HG02588 (cell line): ENCODE data around the gene PKN2.
"Not testable (repeated sequence)": the region's sequence is repeated elsewhere in the genome, so short reads cannot be mapped to it uniquely, and the experiment has no call there.

ENCODE experiments used
- ATAC-seq: cut with Tn5 transposase; IDR thresholded peaks from one replicate; pipeline ENCODE4 v1.9.1; 2021; ENCODE audit warnings: mild to moderate bottlenecking, moderate library complexity; ENCODE audit not compliant: unreplicated experiment

Gene PKN2

DNA sequence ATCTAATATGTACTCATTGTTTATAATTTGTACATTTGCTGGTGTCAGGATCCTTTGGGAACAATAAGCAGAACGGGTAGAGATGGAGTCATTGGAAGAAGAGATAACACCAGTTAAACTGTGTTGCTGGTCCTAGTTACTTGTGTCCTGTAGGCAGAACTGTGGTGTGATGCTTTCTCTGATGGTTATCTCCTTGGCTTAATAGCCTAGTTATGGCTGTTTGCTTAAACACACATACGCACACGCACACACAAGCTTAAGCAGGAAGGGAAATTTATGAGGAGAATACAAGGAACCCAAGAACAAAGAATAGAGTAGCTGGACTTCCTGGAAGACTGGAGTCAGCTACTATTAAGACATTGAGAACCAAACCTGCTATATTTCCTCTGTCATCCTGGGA lies 5.7 kb upstream of the PKN2 start:
- no peak for ATAC-seq

GRCh38 chr1:88680471-88680870 lies 3.6 kb upstream of the PKN2 start:
- ATAC-seq = no peak

DNA sequence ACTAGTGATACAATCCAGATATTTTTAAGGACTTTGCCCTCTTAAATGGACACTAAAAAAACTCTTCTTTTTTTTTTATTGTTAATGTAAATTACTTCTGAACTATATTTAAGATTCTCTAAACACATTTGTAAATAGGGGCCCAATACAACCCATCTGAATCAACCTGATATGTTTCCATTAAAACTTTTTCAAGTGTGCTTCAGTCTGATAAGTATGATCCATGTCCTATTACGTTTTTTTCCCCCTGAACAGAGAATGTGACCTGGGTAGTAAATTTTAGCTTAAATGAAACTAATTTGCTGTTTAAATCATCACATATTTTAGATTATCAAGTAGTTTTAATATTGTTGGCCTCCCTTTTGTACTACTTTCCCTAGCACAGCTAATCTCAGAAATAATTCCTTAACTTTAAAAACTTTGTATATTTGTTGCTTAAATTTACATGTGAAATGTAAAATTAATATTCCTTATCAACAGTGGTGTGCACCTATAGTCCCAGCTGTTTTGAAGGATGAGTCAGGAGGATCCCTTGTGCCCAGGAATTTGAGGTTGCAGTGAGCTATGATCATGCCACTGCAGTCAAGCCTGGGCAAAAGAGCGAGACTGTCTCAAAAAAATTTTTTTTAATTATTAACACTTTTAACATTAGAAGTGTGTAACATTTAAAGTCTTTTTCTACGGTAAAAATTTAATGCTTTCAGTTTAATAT lies 3.0 kb upstream of the PKN2 start:
- no peak for ATAC-seq

- ATAC-seq = peak; percentile 35
These were observed 597 bp downstream of the PKN2 start for GRCh38 chr1:88684482-88685258.

DNA sequence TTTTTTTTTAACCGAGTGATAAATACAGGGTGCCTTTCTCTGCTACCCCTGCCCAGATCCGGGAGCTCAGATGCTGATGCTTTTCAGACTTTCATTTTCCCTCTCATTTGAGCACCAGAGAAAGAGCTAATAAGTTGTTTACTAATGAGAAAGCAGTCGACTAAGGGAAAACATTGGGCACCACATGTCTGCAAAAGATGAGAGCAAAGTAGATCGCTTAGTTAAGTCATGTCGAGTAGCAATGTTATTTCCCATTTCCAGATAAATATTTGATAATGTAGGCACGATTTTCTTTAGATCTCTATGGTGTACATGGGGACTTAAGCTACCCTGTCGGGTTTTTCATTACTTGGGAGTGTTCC lies 1.2 kb downstream of the PKN2 start:
- no peak for ATAC-seq

GRCh38 chr1:88691540-88691939 lies 7.5 kb downstream of the PKN2 start:
- no peak for ATAC-seq

GRCh38 chr1:88695781-88696180 lies 11.7 kb downstream of the PKN2 start:
- no peak for ATAC-seq

DNA sequence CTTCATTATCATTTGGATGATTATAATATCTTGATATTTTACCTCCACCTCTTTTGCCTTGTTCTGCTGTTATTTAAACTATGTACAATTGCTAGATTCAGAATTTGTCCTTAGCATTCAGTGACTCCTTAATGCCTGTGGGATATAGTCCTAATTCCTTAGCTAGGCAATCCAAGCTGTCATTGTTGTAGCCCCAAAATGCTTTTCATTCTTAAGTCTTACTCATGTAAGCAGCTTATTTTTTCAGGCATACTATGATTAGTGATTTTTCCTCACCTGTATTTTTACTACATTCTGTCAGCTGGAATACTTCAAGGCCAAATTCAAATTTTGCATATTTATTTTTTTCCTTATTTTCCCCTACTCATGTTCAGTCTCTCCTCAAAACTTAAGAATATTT lies 13.4 kb downstream of the PKN2 start:
- no peak for ATAC-seq

- ATAC-seq = no peak
These were observed 14.1 kb downstream of the PKN2 start for GRCh38 chr1:88698140-88698539.

DNA sequence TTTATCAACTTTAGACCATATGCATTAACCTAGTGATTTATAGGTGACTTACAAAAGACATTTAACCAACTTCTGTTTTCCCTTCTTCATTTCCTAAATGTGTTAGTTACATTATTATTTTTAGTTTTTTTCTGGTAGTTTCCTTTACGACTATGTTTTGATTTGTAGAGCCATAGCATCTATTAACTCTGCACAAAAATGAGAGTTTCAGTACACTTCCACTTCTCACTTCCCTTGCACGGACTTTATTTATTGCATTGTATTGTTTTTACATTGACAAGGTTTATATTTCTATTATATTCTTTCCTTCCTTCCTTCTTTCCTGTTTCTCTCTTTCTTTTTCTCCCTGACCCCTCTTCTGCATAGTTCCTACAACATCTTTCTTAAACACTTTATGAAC lies 14.7 kb downstream of the PKN2 start:
- no peak for ATAC-seq

GRCh38 chr1:88700425-88701013 lies 16.4 kb downstream of the PKN2 start:
- no peak for ATAC-seq

DNA sequence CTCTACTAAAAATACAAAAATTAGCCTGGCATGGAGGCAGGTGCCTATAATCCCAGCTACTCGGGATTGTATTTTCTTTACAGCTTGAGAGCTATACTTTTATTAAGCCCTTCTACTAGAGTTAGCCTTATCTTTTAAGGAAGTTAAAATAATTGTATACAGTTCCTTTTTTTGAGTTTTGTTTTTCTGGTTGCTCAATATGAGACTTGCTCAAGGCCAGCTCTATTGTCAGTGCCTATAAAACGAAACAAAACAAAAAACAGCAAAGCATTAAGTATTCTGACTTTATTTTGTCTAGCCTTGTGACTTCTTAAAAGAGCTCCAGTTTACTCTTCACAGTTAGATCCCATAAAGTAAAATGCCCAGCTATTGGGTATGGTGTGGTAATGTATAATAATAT lies 17.2 kb downstream of the PKN2 start:
- ATAC-seq = peak; percentile 88

- not testable (repeated sequence) for ATAC-seq
These were observed 17.7 kb downstream of the PKN2 start for GRCh38 chr1:88701793-88702192.

DNA sequence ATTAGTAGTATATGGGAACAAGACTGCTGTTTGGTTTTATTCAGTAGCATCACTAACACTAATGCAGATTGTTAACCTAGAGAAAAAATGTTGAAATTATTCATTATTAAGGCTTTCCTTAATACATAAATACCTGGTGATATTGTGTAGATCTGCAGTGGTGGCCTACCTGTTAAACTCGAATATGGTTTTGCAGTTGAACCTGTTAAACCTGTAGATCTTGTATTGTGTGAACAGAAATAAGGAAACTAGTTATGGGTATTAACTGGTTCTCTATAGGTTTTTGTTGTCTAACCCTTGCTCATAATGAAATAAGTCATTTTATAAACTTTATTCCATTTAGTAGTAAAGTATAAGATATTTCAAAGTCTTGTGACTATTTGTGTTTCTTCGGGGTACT lies 23.9 kb downstream of the PKN2 start:
- ATAC-seq = no peak

DNA sequence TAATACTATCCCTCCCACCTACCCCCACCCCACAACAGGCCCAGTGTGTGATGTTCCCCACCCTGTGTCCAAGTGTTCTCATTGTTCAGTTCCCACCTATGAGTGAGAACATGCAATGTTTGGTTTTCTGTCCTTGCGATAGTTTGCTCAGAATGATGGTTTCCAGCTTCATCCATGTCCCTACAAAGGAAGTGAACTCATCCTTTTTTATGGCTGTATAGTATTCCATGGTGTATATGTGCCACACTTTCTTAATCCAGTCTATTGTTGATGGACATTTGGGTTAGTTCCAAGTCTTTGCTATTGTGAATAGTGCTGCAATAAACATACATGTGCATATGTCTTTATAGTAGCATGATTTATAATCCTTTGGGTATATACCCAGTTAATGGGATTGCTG lies 28.8 kb downstream of the PKN2 start:
- ATAC-seq = not testable (repeated sequence)

GRCh38 chr1:88716571-88716970 lies 32.5 kb downstream of the PKN2 start:
- ATAC-seq = not testable (repeated sequence)

GRCh38 chr1:88722492-88722891 lies 38.4 kb downstream of the PKN2 start:
- ATAC-seq = no peak

GRCh38 chr1:88726697-88727096 lies 42.6 kb downstream of the PKN2 start:
- no peak for ATAC-seq

DNA sequence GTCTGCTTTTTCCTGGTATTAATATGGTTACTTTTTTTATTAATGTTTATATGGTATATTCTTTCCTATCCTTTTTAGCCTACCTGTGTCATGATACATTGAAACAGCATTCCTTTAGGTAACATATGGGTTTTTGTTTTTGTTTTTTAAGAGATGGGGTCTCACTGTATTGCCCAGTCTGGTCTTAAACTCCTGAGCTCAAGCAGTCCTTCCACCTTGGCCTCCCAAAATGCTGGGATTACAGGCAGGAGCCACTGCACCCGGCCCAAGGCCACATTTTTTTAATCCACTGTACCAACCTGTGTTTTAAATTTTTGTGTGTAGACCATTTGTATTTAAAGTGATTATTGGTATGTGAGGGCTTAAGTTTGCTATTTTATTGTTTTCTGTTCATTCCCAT lies 43.1 kb downstream of the PKN2 start:
- ATAC-seq = no peak

DNA sequence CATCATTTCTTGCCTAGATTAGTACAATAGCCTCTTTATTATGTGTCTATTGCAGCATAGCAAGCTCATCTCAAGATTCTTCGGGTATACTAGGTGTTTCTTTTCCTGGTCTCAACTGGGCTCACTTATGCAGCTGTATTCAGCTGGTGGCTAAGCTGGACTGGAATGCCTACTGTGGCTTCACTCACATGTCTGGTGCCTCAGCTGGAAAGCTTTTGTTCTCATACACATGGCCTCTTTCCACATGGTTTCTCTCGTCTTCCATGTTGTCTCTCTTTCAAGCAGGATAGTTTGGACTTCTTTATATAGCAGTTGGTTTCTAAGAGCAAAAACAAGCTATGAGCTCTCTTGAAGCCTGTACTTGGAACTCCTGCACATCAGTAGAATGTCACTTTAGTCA lies 45.2 kb downstream of the PKN2 start:
- no peak for ATAC-seq

DNA sequence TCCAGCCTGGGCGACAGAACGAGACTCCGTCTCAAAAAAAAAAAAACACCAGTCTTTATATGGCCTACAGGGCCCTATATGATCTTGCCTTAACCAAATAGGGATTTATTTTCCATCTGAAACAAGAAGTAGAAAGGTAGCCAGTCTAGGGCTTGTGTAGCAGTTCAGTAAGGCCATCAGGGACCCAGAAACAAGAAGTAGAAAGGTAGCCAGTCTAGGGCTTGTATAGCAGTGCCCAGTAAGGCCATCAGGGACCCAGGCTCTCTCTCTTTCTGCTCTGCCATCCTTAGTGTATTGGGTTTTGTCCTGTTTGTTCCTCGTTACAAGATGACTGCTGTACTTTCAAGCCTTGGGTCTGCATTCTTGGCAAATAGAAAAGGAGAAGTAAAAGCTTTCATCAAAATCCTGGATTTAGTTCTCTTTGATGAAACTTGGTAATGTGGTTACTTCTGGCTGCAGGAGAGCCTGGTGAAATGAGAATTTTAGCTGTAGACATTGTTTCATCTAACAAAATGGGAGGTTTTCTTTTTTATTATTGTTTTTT lies 46.1 kb downstream of the PKN2 start:
- ATAC-seq = no peak

DNA sequence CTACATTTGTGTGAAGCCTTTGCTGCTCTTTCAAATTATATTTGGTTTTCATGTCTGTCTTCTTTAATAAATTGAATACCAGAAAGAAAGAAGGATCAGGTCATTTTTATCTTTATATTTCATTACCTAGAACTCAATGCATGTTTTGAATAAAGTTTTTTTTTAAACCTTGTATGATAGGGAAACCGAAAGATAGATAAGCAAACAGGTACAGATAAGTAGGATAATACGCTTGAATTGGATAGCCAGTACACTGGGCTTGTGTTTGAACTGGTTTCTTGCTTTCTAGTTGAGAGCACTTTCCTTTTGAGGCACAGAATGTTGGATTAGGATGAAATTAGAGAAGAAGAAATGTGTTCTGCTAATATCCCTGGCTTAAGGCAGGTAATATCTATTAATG lies 46.9 kb downstream of the PKN2 start:
- no peak for ATAC-seq
